ENCODE data around the gene MPC1L.

Gene MPC1L

DNA sequence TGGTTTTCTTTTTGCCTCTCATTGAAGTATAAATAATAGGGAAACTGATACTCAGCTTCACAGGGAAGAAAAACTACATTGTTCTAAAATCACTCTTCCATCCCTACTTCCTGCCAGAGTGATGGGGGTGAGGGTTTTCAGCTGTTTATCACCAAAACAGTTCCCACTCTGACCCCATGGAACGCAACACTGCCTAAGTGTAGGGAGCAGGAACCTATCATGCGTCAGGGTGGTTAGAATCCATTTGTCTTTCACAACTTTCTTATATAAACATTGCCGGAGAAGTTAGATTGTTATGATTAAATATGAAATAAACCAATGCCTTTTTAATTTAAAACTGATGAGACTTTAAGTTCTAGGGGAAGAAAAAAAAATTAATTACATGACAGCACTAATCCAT, 15.8 kb upstream of the MPC1L start:
- no peak for DNase-seq
- no peaks in the 10 kb centered on the region for H3K27me3 Mint-ChIP-seq
- no peak overlapping the region for H3K4me3 Mint-ChIP-seq
- H3K4me1 Mint-ChIP-seq: no peaks in the 10 kb centered on the region
- ATAC-seq: no peak
- peaks cover 8% of the 10 kb centered on the region for H3K36me3 Mint-ChIP-seq (ENCODE audit: low read depth)
- no peak overlapping the region for H3K27ac Mint-ChIP-seq
- no peaks in the 10 kb centered on the region for H3K9me3 Mint-ChIP-seq

DNA sequence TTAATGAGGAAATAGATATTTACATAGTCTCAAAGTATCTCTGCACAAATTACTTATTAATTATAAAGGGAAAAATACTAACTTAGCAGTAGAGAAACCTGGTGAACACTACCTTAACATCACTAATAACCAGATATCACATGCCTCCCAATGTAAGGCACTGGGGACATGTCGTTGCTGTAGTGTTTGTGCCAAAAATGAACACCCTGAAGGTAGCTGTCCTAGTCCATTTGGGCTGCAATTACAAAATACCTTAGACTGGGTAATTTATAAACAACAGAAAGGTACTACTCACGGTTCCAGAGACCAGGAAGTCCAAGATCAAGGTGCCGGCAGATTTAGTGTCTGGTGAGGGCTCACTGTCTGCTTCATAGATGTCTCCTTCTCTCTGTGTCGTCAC, 10.7 kb upstream of the MPC1L start:
- no peak overlapping the region for H3K4me3 Mint-ChIP-seq
- H3K9me3 Mint-ChIP-seq: no peaks in the 10 kb centered on the region
- H3K4me1 Mint-ChIP-seq: peaks cover 2% of the 10 kb centered on the region
- DNase-seq (no peak), ATAC-seq (no peak)
- H3K36me3 Mint-ChIP-seq (ENCODE audit: low read depth): no peaks in the 10 kb centered on the region
- H3K27me3 Mint-ChIP-seq: no peaks in the 10 kb centered on the region
- no peak overlapping the region for H3K27ac Mint-ChIP-seq

DNA sequence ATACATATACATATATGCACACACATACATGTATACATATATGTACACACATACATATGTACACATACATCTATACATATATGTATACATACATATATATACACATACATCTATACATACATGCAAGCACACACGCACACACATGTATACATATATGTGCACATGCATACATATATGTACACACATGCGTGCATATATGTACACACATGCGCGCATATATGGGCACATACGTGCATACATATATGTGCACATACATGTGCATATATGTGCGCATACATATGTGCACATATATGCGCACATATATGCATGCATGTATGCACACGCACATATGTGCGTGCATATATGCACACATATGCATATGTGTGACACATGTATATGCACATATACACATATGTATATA, 7.3 kb upstream of the MPC1L start:
- Mint-ChIP-seq H3K27me3 (no peaks in the 10 kb centered on the region), H3K27ac (no peak overlapping the region), H3K9me3 (no peaks in the 10 kb centered on the region), H3K36me3 (ENCODE audit: low read depth) (no peaks in the 10 kb centered on the region), H3K4me1 (peaks cover 3% of the 10 kb centered on the region), H3K4me3 (no peak overlapping the region)
- no peak for ATAC-seq
- DNase-seq: no peak

DNA sequence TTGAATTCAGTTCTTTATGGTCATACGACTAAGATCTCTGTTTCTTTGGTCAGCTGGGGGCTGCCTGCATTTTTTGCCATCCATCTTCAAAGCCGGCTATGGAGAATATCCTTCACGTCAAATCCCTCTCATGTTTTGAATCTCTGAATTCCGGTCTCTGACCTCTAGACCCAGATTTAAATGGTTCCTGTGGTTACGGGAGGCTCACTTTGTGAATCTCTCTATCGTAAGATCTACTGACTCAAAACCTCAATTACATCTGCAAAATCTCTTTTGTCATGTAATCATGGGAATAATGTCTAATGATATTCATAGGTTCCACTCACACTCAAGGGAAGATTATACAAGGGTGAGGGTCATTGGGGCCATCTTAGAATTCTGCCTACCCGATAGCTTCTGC, 5.7 kb upstream of the MPC1L start:
- peaks cover 3% of the 10 kb centered on the region for H3K4me1 Mint-ChIP-seq
- H3K36me3 Mint-ChIP-seq (ENCODE audit: low read depth): no peaks in the 10 kb centered on the region
- H3K4me3 Mint-ChIP-seq: no peak overlapping the region
- ATAC-seq (no peak), DNase-seq (no peak)
- no peak overlapping the region for H3K27ac Mint-ChIP-seq
- no peaks in the 10 kb centered on the region for H3K9me3 Mint-ChIP-seq
- no peaks in the 10 kb centered on the region for H3K27me3 Mint-ChIP-seq

DNA sequence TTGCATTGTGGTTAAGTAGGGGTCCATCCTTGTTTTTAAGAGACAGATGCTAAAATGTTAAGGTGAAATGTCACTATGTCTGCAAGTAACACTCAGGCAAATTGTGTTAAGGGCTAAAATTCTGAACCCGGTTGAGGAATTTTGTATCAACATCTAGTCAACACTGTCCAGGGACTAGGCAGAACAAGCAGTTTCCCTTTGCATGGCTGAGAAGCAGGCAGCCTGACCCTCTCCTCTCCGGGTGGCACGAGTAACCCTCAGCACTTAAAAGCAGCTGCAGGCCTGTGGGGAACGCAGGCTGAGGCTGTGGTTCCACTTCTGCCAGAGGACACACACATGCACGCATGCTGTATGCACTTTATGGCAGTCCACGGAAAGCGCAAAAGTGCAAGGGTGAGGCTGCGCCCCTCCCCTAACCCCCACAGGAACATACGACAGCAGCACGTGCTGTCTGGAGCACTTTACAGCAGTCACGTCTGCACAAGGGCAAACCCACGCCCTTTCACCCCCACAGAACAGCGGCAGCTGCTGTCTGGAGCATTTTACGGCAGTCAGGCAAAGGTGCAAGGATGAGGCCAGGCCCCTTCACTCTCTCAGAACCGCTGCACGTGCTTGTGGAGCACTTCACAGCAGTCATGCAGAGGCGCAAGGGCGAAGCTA, 619 bp upstream of the MPC1L start:
- H3K36me3 Mint-ChIP-seq (ENCODE audit: low read depth): no peaks in the 10 kb centered on the region
- H3K9me3 Mint-ChIP-seq: no peaks in the 10 kb centered on the region

DNA sequence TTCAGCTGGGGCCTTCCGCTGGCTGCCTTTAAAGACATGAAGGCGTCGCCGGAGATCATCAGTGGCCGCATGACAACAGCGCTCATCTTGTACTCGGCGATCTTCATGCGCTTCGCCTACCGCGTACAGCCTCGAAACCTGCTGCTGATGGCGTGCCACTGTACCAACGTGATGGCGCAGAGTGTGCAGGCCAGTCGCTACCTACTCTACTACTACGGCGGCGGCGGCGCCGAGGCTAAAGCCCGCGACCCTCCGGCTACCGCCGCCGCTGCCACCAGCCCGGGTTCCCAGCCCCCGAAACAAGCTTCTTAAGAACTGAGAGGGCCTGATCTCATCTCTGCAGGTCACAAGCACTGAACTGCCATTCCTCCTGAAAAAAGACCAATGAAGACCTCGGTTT, 437 bp downstream of the MPC1L start:
- DNase-seq (no peak), ATAC-seq (no peak)
- Mint-ChIP-seq H3K36me3 (ENCODE audit: low read depth) (peaks cover 6% of the 10 kb centered on the region), H3K9me3 (no peaks in the 10 kb centered on the region), H3K4me1 (no peaks in the 10 kb centered on the region), H3K27me3 (no peaks in the 10 kb centered on the region), H3K27ac (no peak overlapping the region), H3K4me3 (no peak overlapping the region)

More for the DNA sequence above, 619 bp upstream of the MPC1L start:
- Mint-ChIP-seq H3K4me3 (no peak overlapping the region), H3K27me3 (no peaks in the 10 kb centered on the region), H3K4me1 (no peaks in the 10 kb centered on the region), H3K27ac (no peak overlapping the region)
- ATAC-seq (no peak), DNase-seq (no peak)

DNA sequence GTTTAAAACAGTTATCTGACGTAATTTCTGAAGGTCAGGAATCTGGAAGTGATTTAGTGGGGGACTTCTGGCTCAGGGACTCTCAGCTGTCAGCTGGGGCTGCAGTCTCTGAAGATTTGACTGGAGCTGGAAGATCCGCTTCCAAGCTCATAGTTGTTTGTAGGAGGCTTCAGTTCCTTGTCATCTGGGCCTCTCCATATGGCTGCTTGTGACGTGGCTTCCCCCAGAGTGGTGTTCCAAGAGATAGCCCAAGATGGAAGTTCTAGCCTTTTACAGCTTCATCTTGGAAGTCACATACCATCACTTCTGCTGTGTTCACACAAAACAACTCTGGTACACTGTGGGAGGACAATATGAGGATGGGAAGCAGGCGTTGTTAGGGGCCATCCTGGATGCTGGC, 2.1 kb downstream of the MPC1L start:
- Mint-ChIP-seq H3K4me3 (no peak overlapping the region), H3K27me3 (no peaks in the 10 kb centered on the region), H3K9me3 (no peaks in the 10 kb centered on the region), H3K27ac (no peak overlapping the region), H3K36me3 (ENCODE audit: low read depth) (peaks cover 6% of the 10 kb centered on the region), H3K4me1 (no peaks in the 10 kb centered on the region)
- ATAC-seq: no peak
- DNase-seq: no peak

DNA sequence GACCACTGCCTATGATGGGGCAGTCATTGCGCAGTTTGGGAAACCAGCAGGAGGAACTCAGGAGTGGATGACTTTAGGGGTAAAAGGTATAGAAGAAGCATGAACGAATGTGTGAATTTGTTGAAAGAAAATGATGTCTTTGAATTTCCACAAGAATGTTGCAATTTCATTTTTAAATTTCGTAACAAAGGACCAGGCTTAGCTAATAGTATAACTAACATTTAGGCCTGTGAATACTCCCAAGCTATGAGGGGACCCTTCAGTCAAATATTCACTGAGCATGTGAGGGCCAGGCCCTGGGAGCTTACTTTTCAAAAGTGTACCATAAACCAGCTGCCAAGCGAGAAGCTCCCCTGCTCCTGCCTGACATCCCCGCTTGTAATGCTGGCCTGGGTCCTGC, 5.3 kb downstream of the MPC1L start:
- H3K4me1 Mint-ChIP-seq: peaks cover 8% of the 10 kb centered on the region
- no peak overlapping the region for H3K27ac Mint-ChIP-seq
- H3K27me3 Mint-ChIP-seq: no peaks in the 10 kb centered on the region
- ATAC-seq (no peak), DNase-seq (no peak)
- H3K9me3 Mint-ChIP-seq: no peaks in the 10 kb centered on the region
- peaks cover 16% of the 10 kb centered on the region for H3K36me3 Mint-ChIP-seq (ENCODE audit: low read depth)
- no peak overlapping the region for H3K4me3 Mint-ChIP-seq

- peak overlapping the region; percentile 70 for H3K27ac Mint-ChIP-seq
Measured at GRCh38 chrX:40632199-40632598, 9.0 kb downstream of the MPC1L start.

DNA sequence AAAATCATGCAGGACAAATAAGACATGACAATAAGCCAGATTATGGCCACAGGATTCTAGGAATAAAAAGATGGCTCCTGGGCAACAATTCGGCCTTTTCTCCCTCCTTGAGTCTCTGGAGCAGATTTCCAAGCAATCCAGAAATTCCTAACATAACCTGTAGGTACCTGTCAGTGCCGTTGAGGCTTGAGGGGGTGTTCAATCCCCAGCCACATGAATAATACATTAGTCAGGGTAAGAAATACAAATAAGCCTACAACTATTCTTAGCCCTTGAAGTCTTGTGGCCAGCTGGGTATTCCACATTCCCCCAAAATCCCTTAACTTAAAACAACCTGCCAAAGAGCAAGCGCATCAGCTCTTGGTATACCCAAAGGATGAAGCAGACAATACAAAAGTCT, 14.5 kb downstream of the MPC1L start:
- peaks cover 35% of the 10 kb centered on the region for H3K36me3 Mint-ChIP-seq (ENCODE audit: low read depth)
- H3K27ac Mint-ChIP-seq: no peak overlapping the region
- no peaks in the 10 kb centered on the region for H3K9me3 Mint-ChIP-seq
- H3K27me3 Mint-ChIP-seq: no peaks in the 10 kb centered on the region
- peaks cover 22% of the 10 kb centered on the region for H3K4me1 Mint-ChIP-seq
- no peak overlapping the region for H3K4me3 Mint-ChIP-seq
- ATAC-seq: no peak
- DNase-seq: no peak

More at GRCh38 chrX:40632199-40632598, 9.0 kb downstream of the MPC1L start:
- H3K4me3 Mint-ChIP-seq: no peak overlapping the region
- ATAC-seq (no peak), DNase-seq (no peak)
- H3K27me3 Mint-ChIP-seq: no peaks in the 10 kb centered on the region
- H3K4me1 Mint-ChIP-seq: peaks cover 11% of the 10 kb centered on the region
- H3K36me3 Mint-ChIP-seq (ENCODE audit: low read depth): peaks cover 34% of the 10 kb centered on the region
- H3K9me3 Mint-ChIP-seq: no peaks in the 10 kb centered on the region

DNA sequence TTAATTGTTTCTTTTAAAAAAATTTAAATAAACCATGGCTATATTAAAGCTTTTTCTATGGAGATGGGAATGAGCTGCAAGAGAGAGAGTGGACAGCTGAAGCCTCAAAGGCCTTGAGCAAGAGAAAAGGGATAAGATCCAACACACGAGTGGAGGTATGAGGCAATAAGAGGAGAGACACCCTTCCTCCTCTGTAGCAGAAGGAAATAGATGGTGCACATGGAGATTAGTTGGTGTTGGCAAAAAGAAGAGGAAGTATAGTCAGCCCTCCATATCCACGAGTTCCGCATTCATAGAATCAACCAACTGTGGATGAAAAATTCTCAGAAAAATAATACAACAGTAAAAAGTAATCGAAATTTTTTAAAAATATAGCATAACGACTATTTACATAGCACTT, 20.9 kb downstream of the MPC1L start:
- peaks cover 20% of the 10 kb centered on the region for H3K36me3 Mint-ChIP-seq (ENCODE audit: low read depth)
- peak overlapping the region; percentile 89 for H3K4me3 Mint-ChIP-seq
- DNase-seq: no peak
- no peaks in the 10 kb centered on the region for H3K9me3 Mint-ChIP-seq
- ATAC-seq: no peak
- H3K27ac Mint-ChIP-seq: peak overlapping the region; percentile 83
- peaks cover 41% of the 10 kb centered on the region for H3K4me1 Mint-ChIP-seq
- H3K27me3 Mint-ChIP-seq: no peaks in the 10 kb centered on the region

DNA sequence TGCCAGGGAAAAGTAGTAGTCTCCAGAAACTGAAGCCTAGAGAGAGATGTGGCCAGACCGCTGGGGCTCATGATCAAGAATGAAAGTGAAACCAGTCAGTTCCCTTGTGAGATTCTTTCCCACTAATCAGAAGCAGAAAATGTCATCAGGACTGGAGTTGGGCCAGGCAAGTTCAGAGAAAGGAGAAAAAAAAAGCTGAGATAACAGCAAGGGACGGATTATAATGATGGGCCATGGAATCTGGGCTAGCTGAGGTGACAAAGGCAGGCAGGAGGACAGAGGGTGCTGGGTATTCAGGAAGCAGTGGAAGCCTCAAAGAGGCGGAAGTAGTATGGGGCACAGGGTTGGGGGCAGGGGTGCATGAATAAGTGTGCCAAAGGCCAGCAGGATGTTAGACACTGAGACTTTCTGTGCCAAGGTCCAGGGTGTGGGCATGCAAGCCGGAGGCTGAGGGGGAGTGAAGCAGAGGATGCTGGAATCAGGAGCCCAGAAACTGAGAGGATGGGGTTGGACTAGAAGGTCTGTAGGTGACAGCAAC, 21.7 kb downstream of the MPC1L start:
- DNase-seq (peak; percentile 36), ATAC-seq (peak; percentile 45)
- H3K9me3 Mint-ChIP-seq: no peaks in the 10 kb centered on the region
- peaks cover 40% of the 10 kb centered on the region for H3K4me1 Mint-ChIP-seq
- H3K36me3 Mint-ChIP-seq (ENCODE audit: low read depth): peaks cover 20% of the 10 kb centered on the region
- peak overlapping the region; percentile 97 for H3K27ac Mint-ChIP-seq
- peak overlapping the region; percentile 89 for H3K4me3 Mint-ChIP-seq
- no peaks in the 10 kb centered on the region for H3K27me3 Mint-ChIP-seq

DNA sequence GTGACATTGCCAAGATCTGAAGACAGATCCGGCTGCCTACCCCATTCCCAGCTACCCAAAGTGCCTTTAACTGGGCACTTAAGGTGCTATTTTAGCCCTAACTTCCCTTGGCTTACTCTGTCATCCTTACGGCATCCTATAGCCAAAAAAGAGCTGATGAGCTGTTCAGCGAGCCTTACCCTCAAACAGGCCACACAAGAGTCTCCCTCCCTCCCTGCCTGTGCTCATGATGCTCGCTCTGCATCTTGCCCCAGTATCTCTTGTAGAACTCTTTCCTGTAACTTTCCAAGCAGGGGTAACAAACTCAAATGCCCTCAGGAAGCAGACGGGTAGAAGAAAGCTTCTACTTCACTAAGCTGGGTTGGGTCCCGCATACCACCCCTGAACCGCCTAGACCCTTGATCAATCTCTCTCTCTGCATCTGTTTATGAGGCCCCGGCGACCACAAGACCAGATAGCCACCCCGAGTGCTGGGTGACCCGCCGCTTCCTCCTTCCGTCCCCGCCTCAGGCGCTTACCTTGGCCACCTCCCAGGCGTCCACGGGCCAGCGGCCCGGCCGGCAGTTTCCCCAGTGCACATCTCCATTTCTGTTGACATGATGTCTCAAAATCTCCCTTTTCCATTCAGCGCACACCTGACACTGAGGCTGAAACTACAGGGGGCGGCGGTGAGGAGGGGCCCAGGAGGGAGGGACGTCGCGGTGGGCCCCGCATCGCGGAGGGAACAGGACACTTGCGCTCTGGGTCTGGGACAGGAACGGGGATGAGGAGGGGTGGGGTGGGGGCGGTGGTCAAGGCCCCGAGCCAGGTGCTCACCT, 23.5 kb downstream of the MPC1L start:
- no peaks in the 10 kb centered on the region for H3K9me3 Mint-ChIP-seq
- H3K27me3 Mint-ChIP-seq: no peaks in the 10 kb centered on the region
- peak; percentile 37 for ATAC-seq
- H3K36me3 Mint-ChIP-seq (ENCODE audit: low read depth): peaks cover 20% of the 10 kb centered on the region
- peaks cover 36% of the 10 kb centered on the region for H3K4me1 Mint-ChIP-seq
- peak; percentile 22 for DNase-seq
- peak overlapping the region; percentile 96 for H3K27ac Mint-ChIP-seq
- H3K4me3 Mint-ChIP-seq: peak overlapping the region; percentile 96

GRCh38 chrX:40647307-40648197, 24.3 kb downstream of the MPC1L start, which contains the start of gene CXorf38:
TSS of gene CXorf38 (minus strand) at chrX:40647561. CDS start at chrX:40647520, 41 bp downstream.
- no peaks in the 10 kb centered on the region for H3K27me3 Mint-ChIP-seq
- peaks cover 13% of the 10 kb centered on the region for H3K36me3 Mint-ChIP-seq (ENCODE audit: low read depth)
- no peaks in the 10 kb centered on the region for H3K9me3 Mint-ChIP-seq
- peaks cover 28% of the 10 kb centered on the region for H3K4me1 Mint-ChIP-seq
- ATAC-seq (peak; percentile 77), DNase-seq (peak; percentile 91)
- peak within 1 kb of the TSS; percentile 96 for H3K27ac Mint-ChIP-seq
- H3K4me3 Mint-ChIP-seq: peak within 1 kb of the TSS; percentile 96

Data from activated naive CD8-positive, alpha-beta T cell treated with anti-CD3 and anti-CD28 coated beads, Interleukin-2, amount 50 U/mL, for 24 hours (primary cell).